Stimulated activated CD4-positive, alpha-beta T cell treated with anti-CD3 and anti-CD28 coated beads, Interleukin-4, amount 100 ng/mL, for 1 hour (primary cell): ENCODE measurements around the gene NEAT1.

ENCODE experiments used
- DNase-seq: peaks from one replicate; pipeline ENCODE4 v3.0.0-alpha.2; 2020

The NEAT1 gene

GRCh38 chr11:65390099-65390941 is 32.3 kb upstream of the NEAT1 start:
- no peak for DNase-seq

- DNase-seq, result no peak
These were observed 31.6 kb upstream of the NEAT1 start for GRCh38 chr11:65390996-65391395.

GRCh38 chr11:65392186-65392829 is 30.3 kb upstream of the NEAT1 start:
- no peak for DNase-seq

GRCh38 chr11:65392899-65393298 is 29.7 kb upstream of the NEAT1 start:
- DNase-seq, result no peak

- no peak for DNase-seq
These were observed 29.0 kb upstream of the NEAT1 start for GRCh38 chr11:65393513-65394079.

GRCh38 chr11:65394125-65394536 is 28.5 kb upstream of the NEAT1 start:
- DNase-seq, result no peak

- no peak for DNase-seq
These were observed 26.6 kb upstream of the NEAT1 start for GRCh38 chr11:65395961-65396530.

- DNase-seq, result no peak
These were observed 25.5 kb upstream of the NEAT1 start for GRCh38 chr11:65396769-65397745.

- no peak for DNase-seq
These were observed 24.2 kb upstream of the NEAT1 start for GRCh38 chr11:65398362-65398910.

GRCh38 chr11:65399249-65399648 is 23.3 kb upstream of the NEAT1 start:
- no peak for DNase-seq

GRCh38 chr11:65399845-65400244 is 22.8 kb upstream of the NEAT1 start:
- DNase-seq, result no peak

GRCh38 chr11:65400307-65401072 is 22.1 kb upstream of the NEAT1 start:
- no peak for DNase-seq

- DNase-seq, result no peak
These were observed 21.4 kb upstream of the NEAT1 start for GRCh38 chr11:65401073-65401802.

GRCh38 chr11:65401803-65402248 is 20.8 kb upstream of the NEAT1 start:
- no peak for DNase-seq

- DNase-seq, result no peak
These were observed 19.8 kb upstream of the NEAT1 start for GRCh38 chr11:65402790-65403189.

GRCh38 chr11:65403607-65404121 is 18.9 kb upstream of the NEAT1 start:
- no peak for DNase-seq

- no peak for DNase-seq
These were observed 18.4 kb upstream of the NEAT1 start for GRCh38 chr11:65404210-65404609.

- DNase-seq, result no peak
These were observed 17.8 kb upstream of the NEAT1 start for GRCh38 chr11:65404638-65405339.

GRCh38 chr11:65410936-65411680 is 11.5 kb upstream of the NEAT1 start:
- no peak for DNase-seq
